Measurements from ENCODE around the gene HOXB3. TPM values are rescaled to one million over a fixed set of nuclear protein-coding genes. Genes with fewer than 3 reads are reported as not detected.

HOXB3 gene
- total RNA-seq, 1 experiment from 2014 or later, result not detected

DNA sequence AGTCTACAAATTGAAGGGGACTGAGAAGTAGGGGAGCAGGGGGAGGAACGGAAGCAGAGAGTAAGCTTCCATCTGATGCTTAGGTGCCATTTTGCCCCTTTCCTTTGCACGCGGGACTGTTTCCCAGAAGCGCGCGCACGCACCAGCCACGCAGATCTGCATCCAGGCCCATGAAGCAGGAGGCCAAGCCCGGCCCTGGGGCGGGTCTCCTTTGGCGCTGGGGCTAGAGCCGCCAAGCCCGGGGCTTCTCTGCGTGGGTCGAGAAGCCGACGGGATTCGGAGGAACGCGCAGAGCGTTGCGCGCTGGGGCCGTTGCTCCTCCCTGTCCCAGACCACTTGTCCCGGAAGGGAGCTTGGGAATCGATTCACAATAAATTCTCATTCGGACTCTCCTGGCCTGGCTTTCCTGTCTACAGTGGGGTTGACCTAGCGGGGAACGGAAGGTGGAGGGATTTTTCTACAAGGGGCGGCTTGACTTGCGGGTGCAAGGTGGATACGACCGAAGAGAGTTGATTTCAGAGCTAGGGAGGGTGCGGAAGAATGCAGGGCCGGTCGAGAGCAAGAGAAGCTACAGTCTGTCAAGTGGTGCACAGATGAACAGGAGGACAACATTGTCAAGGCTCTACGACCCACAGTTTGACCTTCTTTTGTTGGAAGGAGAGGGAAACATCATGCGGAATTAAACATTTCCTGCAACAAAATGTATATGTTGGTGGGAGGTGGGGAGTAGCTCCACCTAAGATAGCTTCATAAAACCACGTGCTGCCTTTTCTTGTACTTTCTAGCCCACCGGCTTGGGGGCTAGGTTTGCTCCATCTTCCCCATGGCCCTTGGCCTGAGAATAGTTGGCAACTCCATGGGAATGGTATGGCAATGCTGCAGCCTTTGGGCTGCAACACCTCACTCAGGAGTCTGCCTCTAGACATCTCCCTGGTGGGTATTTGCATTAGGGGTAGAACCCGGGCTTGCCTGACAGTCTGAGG is 31.7 kb upstream of the HOXB3 start:
- no peak overlapping the region for H3K4me2 ChIP-seq (ENCODE audit: insufficient read depth, insufficient read length, low read length)
- H3K9me3 ChIP-seq (ENCODE audit: control insufficient read depth, low read depth, low read length), result no peaks in the 10 kb centered on the region
- H3K9ac ChIP-seq (ENCODE audit: extremely low read depth, insufficient read length, low read length), result no peak overlapping the region
- H3K23ac ChIP-seq (ENCODE audit: insufficient read length, low read depth, low read length), result no peak overlapping the region
- Mint-ChIP-seq H3K27me3 (ENCODE audit: low read depth) (peaks cover 100% of the 10 kb centered on the region), H3K27ac (no peak overlapping the region), H3K4me3 (no peak overlapping the region; a peak in 1 of 5 replicates), H3K4me1 (peaks cover 4 to 21% of the 10 kb centered on the region in 2 experiments), H3K9me3 (peaks cover 3 to 23% of the 10 kb centered on the region in 2 experiments; a peak in 3 of 5 replicates), H3K36me3 (ENCODE audit: insufficient read depth in 1 of 3, low read depth in 3 of 3) (peaks cover 0 to 2% (median 0%) of the 10 kb centered on the region in 3 experiments; a peak in 1 of 7 replicates)
- H3K27ac ChIP-seq (ENCODE audit: insufficient read length, low read depth, low read length), result no peak overlapping the region
- no CpG with 5 or more reads among the region's 41 CpGs for WGBS (ENCODE audit: extremely low coverage, insufficient read length, low lambda C conversion rate)
- TF ChIP-seq, protein P1, sequence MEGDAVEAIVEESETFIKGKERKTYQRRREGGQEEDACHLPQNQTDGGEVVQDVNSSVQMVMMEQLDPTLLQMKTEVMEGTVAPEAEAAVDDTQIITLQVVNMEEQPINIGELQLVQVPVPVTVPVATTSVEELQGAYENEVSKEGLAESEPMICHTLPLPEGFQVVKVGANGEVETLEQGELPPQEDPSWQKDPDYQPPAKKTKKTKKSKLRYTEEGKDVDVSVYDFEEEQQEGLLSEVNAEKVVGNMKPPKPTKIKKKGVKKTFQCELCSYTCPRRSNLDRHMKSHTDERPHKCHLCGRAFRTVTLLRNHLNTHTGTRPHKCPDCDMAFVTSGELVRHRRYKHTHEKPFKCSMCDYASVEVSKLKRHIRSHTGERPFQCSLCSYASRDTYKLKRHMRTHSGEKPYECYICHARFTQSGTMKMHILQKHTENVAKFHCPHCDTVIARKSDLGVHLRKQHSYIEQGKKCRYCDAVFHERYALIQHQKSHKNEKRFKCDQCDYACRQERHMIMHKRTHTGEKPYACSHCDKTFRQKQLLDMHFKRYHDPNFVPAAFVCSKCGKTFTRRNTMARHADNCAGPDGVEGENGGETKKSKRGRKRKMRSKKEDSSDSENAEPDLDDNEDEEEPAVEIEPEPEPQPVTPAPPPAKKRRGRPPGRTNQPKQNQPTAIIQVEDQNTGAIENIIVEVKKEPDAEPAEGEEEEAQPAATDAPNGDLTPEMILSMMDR (conservative IDR thresholded peaks at IDR 0.05), result no peak
- no peak overlapping the region for H4K91ac ChIP-seq (ENCODE audit: insufficient read length, low read depth, low read length)
- H4K8ac ChIP-seq (replicated peaks; ENCODE audit: insufficient read length, low read depth, low read length), result no peak overlapping the region
- no peak overlapping the region for H3K56ac ChIP-seq (ENCODE audit: insufficient read length, low read depth, low read length)
- H2AK5ac ChIP-seq (ENCODE audit: insufficient read length, low read length), result no peak overlapping the region
- H2BK5ac ChIP-seq (ENCODE audit: insufficient read length, low read length), result no peak overlapping the region
- no peaks in the 10 kb centered on the region for H3K79me1 ChIP-seq (ENCODE audit: insufficient read depth, low read depth, low read length, poor library complexity, severe bottlenecking)
- H2AFZ ChIP-seq (ENCODE audit: low read length), result no peak overlapping the region
- H2BK15ac ChIP-seq (ENCODE audit: low read depth, low read length), result no peak overlapping the region
- H3K79me2 ChIP-seq (ENCODE audit: insufficient read depth, low read length), result no peaks in the 10 kb centered on the region
- peaks cover 97% of the 10 kb centered on the region for H3K27me3 ChIP-seq (ENCODE audit: insufficient read depth, low read length)
- H2BK120ac ChIP-seq (ENCODE audit: low read depth, low read length, poor library complexity, severe bottlenecking), result no peak overlapping the region
- no peak overlapping the region for H3T11ph ChIP-seq (ENCODE audit: low read length)
- H3K18ac ChIP-seq (ENCODE audit: insufficient read length, low read depth, low read length), result no peak overlapping the region
- H3K4me1 ChIP-seq (ENCODE audit: insufficient read depth, low read length), result no peaks in the 10 kb centered on the region; the same call in 1 of the 2 replicates
- no peak overlapping the region for H3K4ac ChIP-seq (ENCODE audit: low read depth, low read length)
- H2BK20ac ChIP-seq (ENCODE audit: low read depth, low read length, poor library complexity, severe bottlenecking), result no peak overlapping the region
- no peak overlapping the region for H2BK12ac ChIP-seq (ENCODE audit: insufficient read length, low read depth, low read length)
- H4K5ac ChIP-seq (ENCODE audit: insufficient read length, low read depth, low read length), result no peak overlapping the region
- no peak for DNase-seq
- no peaks in the 10 kb centered on the region for H4K20me1 ChIP-seq (ENCODE audit: control insufficient read depth, insufficient read depth, insufficient read length)
- peaks cover 5% of the 10 kb centered on the region for H3K23me2 ChIP-seq (ENCODE audit: insufficient read length, low read depth, low read length, poor library complexity, severe bottlenecking)
- no peak overlapping the region for H3K14ac ChIP-seq (ENCODE audit: insufficient read depth, low read length)
